K562 (cell line): ENCODE results near the gene MTERF4.

Source experiments
- CBFA2T3 ChIP-seq: fragments of 450-650 bp; IDR thresholded peaks from 2 replicates; pipeline ENCODE4 v1.6.1; 2017
- EP300 ChIP-seq: IDR thresholded peaks from 2 replicates; pipeline ENCODE4 v1.6.1; 2012; ENCODE audit warnings: low read length, improper control_type of control experiment
- JUND ChIP-seq, 2 experiments: IDR thresholded peaks; 2 replicates in 1 of 2; 3 replicates in 1 of 2; pipeline ENCODE4 v1.6.1; 2011; ENCODE audit warnings: borderline replicate concordance in 2 of 2, low read depth in 2 of 2, low read length in 2 of 2, improper control_type of control experiment in 1 of 2, missing biosample characterization in 1 of 2, missing genetic modification characterization in 1 of 2, missing genetic modification reagents in 1 of 2
- POLR2A ChIP-seq: fragments of 450-650 bp; conservative IDR thresholded peaks from 2 replicates; pipeline ENCODE4 v1.6.1; 2016
- ZFP36 ChIP-seq: fragments of 150-350 bp; IDR thresholded peaks from 2 replicates; pipeline ENCODE4 v1.6.1; 2018; ENCODE audit warnings: low read length, low read depth; ENCODE audit not compliant: partially characterized antibody
- TF ChIP-seq, protein P1 (sequence below), 3 experiments: IDR thresholded peaks in 2 of 3; conservative IDR thresholded peaks in 1 of 3; 2 replicates each; pipeline ENCODE4 v1.5.1; 2011 to 2012; ENCODE audit warnings: low read length in 3 of 3, mild to moderate bottlenecking in 3 of 3, control low read depth in 2 of 3, improper control_type of control experiment in 1 of 3, inconsistent platforms in 1 of 3, low read depth in 1 of 3, mixed read lengths in 1 of 3, moderate library complexity in 1 of 3; ENCODE audit not compliant: insufficient read depth in 2 of 3
- TF ChIP-seq, protein P2 (sequence below), 2 experiments: fragments of 450-650 bp in 1 of 2; sonication (generic) in 1 of 2; formaldehyde crosslinking in 1 of 2; IDR thresholded peaks in 1 of 2; conservative IDR thresholded peaks in 1 of 2; 2 replicates each; pipeline versions ENCODE4 v1.6.1 to v1.8.1; 2016 to 2023; ENCODE audit warnings: mild to moderate bottlenecking in 2 of 2, moderate library complexity in 2 of 2, inconsistent platforms in 1 of 2, missing genetic modification reagents in 1 of 2
- TF ChIP-seq, protein P3 (sequence below): IDR thresholded peaks from 2 replicates; pipeline ENCODE4 v1.6.1; 2011; ENCODE audit not compliant: insufficient read length; ENCODE audit errors: extremely low read depth
- TF ChIP-seq, protein P4 (sequence below): fragments of 250-450 bp; sonication (Bioruptor Pico); IDR thresholded peaks from 2 replicates; pipeline ENCODE4 v1.4.0; 2020; ENCODE audit warnings: mild to moderate bottlenecking, moderate library complexity
- TF ChIP-seq, protein P5 (sequence below): fragments of 450-650 bp; formaldehyde crosslinking; IDR thresholded peaks from 2 replicates; pipeline ENCODE4 v1.4.0; 2022; ENCODE audit warnings: missing genetic modification characterization

DNA sequence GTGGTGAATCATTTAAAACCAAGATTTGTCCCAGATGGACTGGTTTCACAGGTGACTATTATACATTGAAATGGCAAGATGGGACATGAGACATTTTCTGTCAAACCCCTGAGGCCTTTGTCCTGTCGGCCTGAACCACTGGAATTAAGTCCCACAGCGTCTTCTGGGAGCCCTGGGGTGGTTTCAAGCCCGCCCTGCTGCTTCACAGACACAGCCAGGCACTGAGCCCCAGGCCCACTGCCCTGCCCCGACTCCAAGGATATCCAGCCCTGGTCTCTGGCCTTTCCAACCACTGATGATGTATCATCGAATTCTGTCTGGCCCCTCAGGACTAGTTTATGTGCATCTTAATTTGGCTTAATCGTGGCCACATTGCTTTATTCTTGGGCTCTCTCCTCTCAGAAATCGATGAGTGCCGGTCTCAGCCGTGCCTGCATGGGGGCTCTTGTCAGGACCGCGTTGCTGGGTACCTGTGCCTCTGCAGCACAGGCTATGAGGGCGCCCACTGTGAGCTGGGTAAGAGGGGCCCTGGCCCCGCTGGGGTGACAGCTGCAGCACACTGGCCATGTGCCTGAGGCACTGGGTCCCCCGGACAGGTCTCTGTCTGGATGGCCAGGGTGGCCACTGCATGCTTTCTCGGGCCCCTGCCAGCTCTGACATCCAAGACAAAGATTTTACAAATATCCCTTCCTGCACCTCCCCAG lies 39.5 kb downstream of the MTERF4 start:
- TF ChIP-seq, protein P1, sequence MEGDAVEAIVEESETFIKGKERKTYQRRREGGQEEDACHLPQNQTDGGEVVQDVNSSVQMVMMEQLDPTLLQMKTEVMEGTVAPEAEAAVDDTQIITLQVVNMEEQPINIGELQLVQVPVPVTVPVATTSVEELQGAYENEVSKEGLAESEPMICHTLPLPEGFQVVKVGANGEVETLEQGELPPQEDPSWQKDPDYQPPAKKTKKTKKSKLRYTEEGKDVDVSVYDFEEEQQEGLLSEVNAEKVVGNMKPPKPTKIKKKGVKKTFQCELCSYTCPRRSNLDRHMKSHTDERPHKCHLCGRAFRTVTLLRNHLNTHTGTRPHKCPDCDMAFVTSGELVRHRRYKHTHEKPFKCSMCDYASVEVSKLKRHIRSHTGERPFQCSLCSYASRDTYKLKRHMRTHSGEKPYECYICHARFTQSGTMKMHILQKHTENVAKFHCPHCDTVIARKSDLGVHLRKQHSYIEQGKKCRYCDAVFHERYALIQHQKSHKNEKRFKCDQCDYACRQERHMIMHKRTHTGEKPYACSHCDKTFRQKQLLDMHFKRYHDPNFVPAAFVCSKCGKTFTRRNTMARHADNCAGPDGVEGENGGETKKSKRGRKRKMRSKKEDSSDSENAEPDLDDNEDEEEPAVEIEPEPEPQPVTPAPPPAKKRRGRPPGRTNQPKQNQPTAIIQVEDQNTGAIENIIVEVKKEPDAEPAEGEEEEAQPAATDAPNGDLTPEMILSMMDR (IDR thresholded peaks at IDR 0.05 in 2 of 3, conservative IDR thresholded peaks at IDR 0.05 in 1 of 3; ENCODE audit: insufficient read depth in 2 of 3, low read depth in 1 of 3, low read length in 3 of 3): no peak
- no peak for TF ChIP-seq POLR2A
- TF ChIP-seq EP300: no peak
- TF ChIP-seq, protein P2, sequence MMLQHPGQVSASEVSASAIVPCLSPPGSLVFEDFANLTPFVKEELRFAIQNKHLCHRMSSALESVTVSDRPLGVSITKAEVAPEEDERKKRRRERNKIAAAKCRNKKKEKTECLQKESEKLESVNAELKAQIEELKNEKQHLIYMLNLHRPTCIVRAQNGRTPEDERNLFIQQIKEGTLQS (IDR thresholded peaks at IDR 0.05): no peak
- TF ChIP-seq, protein P2 (CRISPR knock-in tag; conservative IDR thresholded peaks at IDR 0.05): no peak
- TF ChIP-seq ZFP36: no peak
- TF ChIP-seq, protein P3, sequence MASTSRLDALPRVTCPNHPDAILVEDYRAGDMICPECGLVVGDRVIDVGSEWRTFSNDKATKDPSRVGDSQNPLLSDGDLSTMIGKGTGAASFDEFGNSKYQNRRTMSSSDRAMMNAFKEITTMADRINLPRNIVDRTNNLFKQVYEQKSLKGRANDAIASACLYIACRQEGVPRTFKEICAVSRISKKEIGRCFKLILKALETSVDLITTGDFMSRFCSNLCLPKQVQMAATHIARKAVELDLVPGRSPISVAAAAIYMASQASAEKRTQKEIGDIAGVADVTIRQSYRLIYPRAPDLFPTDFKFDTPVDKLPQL: no peak
- TF ChIP-seq, protein P4, sequence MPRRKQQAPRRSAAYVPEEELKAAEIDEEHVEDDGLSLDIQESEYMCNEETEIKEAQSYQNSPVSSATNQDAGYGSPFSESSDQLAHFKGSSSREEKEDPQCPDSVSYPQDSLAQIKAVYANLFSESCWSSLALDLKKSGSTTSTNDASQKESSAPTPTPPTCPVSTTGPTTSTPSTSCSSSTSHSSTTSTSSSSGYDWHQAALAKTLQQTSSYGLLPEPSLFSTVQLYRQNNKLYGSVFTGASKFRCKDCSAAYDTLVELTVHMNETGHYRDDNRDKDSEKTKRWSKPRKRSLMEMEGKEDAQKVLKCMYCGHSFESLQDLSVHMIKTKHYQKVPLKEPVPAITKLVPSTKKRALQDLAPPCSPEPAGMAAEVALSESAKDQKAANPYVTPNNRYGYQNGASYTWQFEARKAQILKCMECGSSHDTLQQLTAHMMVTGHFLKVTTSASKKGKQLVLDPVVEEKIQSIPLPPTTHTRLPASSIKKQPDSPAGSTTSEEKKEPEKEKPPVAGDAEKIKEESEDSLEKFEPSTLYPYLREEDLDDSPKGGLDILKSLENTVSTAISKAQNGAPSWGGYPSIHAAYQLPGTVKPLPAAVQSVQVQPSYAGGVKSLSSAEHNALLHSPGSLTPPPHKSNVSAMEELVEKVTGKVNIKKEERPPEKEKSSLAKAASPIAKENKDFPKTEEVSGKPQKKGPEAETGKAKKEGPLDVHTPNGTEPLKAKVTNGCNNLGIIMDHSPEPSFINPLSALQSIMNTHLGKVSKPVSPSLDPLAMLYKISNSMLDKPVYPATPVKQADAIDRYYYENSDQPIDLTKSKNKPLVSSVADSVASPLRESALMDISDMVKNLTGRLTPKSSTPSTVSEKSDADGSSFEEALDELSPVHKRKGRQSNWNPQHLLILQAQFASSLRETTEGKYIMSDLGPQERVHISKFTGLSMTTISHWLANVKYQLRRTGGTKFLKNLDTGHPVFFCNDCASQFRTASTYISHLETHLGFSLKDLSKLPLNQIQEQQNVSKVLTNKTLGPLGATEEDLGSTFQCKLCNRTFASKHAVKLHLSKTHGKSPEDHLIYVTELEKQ: no peak
- TF ChIP-seq JUND (IDR thresholded peaks at IDR 0.05; ENCODE audit: borderline replicate concordance, low read depth, low read length): no peak
- TF ChIP-seq JUND (tag; IDR thresholded peaks at IDR 0.05; ENCODE audit: borderline replicate concordance, low read depth, low read length): no peak
- no peak for TF ChIP-seq CBFA2T3
- TF ChIP-seq, protein P5, sequence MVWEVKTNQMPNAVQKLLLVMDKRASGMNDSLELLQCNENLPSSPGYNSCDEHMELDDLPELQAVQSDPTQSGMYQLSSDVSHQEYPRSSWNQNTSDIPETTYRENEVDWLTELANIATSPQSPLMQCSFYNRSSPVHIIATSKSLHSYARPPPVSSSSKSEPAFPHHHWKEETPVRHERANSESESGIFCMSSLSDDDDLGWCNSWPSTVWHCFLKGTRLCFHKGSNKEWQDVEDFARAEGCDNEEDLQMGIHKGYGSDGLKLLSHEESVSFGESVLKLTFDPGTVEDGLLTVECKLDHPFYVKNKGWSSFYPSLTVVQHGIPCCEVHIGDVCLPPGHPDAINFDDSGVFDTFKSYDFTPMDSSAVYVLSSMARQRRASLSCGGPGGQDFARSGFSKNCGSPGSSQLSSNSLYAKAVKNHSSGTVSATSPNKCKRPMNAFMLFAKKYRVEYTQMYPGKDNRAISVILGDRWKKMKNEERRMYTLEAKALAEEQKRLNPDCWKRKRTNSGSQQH: no peak
